IMR-90 (cell line): ENCODE data around the gene SPHK2. TPM values are rescaled to one million over a fixed set of nuclear protein-coding genes. Genes with fewer than 3 reads are reported as not detected.

Source experiments
- ATAC-seq: fragments of 200-7000 bp; cut with Tn5 transposase; 2 replicates; pipeline ENCODE4 v1.9.1; 2020; ENCODE audit warnings: low read depth, mild to moderate bottlenecking, moderate library complexity
- BruUV-seq: library from RNA; stranded (reverse); fragments of 400-500 nt; replicated peaks from 2 replicates; lab custom pipeline; 2021; lab: Mats Ljungman, UMichigan
- CTCF ChIA-PET: fragments of 300-600 bp; formaldehyde crosslinking; extraction: SDS; loops from one replicate; lab custom pipeline; 2021; ENCODE audit warnings: antibody characterized with exemption; lab: Yijun Ruan, JAX
- POLR2A ChIA-PET: fragments of 300-600 bp; sonication (Branson Sonifier 250); formaldehyde crosslinking; loops from one replicate; lab custom pipeline; 2022; ENCODE audit warnings: antibody characterized with exemption; ENCODE audit not compliant: unreplicated experiment; lab: Charles Lee
- DNase-seq: peaks from one replicate; pipeline ENCODE4 v3.0.0; 2013
- H2AFZ ChIP-seq: replicated peaks from 2 replicates; pipeline ENCODE3; 2013; ENCODE audit warnings: low read length, mild to moderate bottlenecking; ENCODE audit not compliant: poor library complexity
- H2AK5ac ChIP-seq: 2 replicates; pipeline ENCODE4 v1.6.1; 2013; ENCODE audit warnings: low read depth, low read length, inconsistent platforms
- H2AK9ac ChIP-seq: replicated peaks from 2 replicates; pipeline ENCODE3; 2013; ENCODE audit warnings: mild to moderate bottlenecking, low read depth, low read length, moderate library complexity; ENCODE audit not compliant: poor library complexity
- H2BK120ac ChIP-seq: 2 replicates; pipeline ENCODE4 v1.6.1; 2013; ENCODE audit warnings: low read depth, low read length, inconsistent platforms
- H2BK15ac ChIP-seq: 3 replicates; pipeline ENCODE4 v1.6.1; 2013; ENCODE audit warnings: low read depth, low read length, inconsistent platforms
- H2BK20ac ChIP-seq: 2 replicates; pipeline ENCODE4 v1.6.1; 2013; ENCODE audit warnings: low read depth, mild to moderate bottlenecking, inconsistent platforms, low read length, moderate library complexity
- H2BK5ac ChIP-seq: 2 replicates; pipeline ENCODE4 v1.6.1; 2013; ENCODE audit warnings: mild to moderate bottlenecking, low read depth, low read length, inconsistent platforms; ENCODE audit not compliant: poor library complexity, severe bottlenecking
- H3K14ac ChIP-seq: replicated peaks from 2 replicates; pipeline ENCODE4 v1.6.1; 2013; ENCODE audit warnings: low read depth, low read length, inconsistent platforms
- H3K18ac ChIP-seq: 2 replicates; pipeline ENCODE4 v1.6.1; 2013; ENCODE audit warnings: low read depth, low read length, control low read depth
- H3K23ac ChIP-seq: 2 replicates; pipeline ENCODE4 v1.6.1; 2013; ENCODE audit warnings: low read depth, low read length, inconsistent platforms
- H3K27ac ChIP-seq: 2 replicates; pipeline ENCODE4 v1.5.1; 2013; ENCODE audit warnings: mild to moderate bottlenecking, control low read depth, low read length; ENCODE audit not compliant: insufficient read depth
- H3K27me3 ChIP-seq: 2 replicates; pipeline ENCODE4 v1.6.1; 2013; ENCODE audit warnings: low read length; ENCODE audit not compliant: control insufficient read depth, insufficient read depth
- H3K36me3 ChIP-seq: 2 replicates; pipeline ENCODE4 v1.6.1; 2013; ENCODE audit warnings: low read length, mixed read lengths; ENCODE audit not compliant: control insufficient read depth, insufficient read depth
- H3K4ac ChIP-seq: 2 replicates; pipeline ENCODE4 v1.6.1; 2013; ENCODE audit warnings: low read depth, low read length, inconsistent platforms
- H3K4me1 ChIP-seq: 2 replicates; pipeline ENCODE4 v1.6.1; 2013; ENCODE audit warnings: low read length, mixed read lengths; ENCODE audit not compliant: control insufficient read depth, insufficient read depth
- H3K4me2 ChIP-seq: 2 replicates; pipeline ENCODE4 v1.6.1; 2013; ENCODE audit warnings: low read depth, mild to moderate bottlenecking, control low read depth, low read length, moderate library complexity
- H3K4me3 ChIP-seq: 2 replicates; pipeline ENCODE4 v1.5.1; 2013; ENCODE audit warnings: low read depth, mild to moderate bottlenecking, control low read depth, low read length, moderate library complexity; ENCODE audit not compliant: insufficient read depth
- H3K56ac ChIP-seq: 2 replicates; pipeline ENCODE4 v1.6.1; 2013; ENCODE audit warnings: low read length, inconsistent platforms; ENCODE audit not compliant: insufficient read depth; ENCODE audit errors: extremely low read depth
- H3K79me1 ChIP-seq, 2 experiments: 2 replicates each; pipeline ENCODE4 v1.6.1; 2013; ENCODE audit warnings: low read length in 2 of 2, inconsistent platforms in 1 of 2, low read depth in 1 of 2
- H3K9ac ChIP-seq: 2 replicates; pipeline ENCODE4 v1.6.1; 2013; ENCODE audit warnings: low read depth, low read length, control low read depth
- H3K9me1 ChIP-seq: 2 replicates; pipeline ENCODE4 v1.6.1; 2013; ENCODE audit warnings: low read length, inconsistent platforms; ENCODE audit not compliant: insufficient read depth
- H3K9me3 ChIP-seq: 2 replicates; pipeline ENCODE4 v1.6.1; 2013; ENCODE audit warnings: low read length; ENCODE audit not compliant: control insufficient read depth, insufficient read depth
- H4K20me1 ChIP-seq: 2 replicates; pipeline ENCODE4 v1.6.1; 2013; ENCODE audit warnings: low read length, inconsistent platforms; ENCODE audit not compliant: insufficient read depth
- H4K5ac ChIP-seq: 2 replicates; pipeline ENCODE4 v1.6.1; 2013; ENCODE audit warnings: mild to moderate bottlenecking, low read depth, low read length, control low read depth
- H4K8ac ChIP-seq, 2 experiments: 2 replicates each; pipeline ENCODE4 v1.6.1; 2013; ENCODE audit warnings: low read depth in 2 of 2, low read length in 2 of 2, control low read depth in 1 of 2, inconsistent platforms in 1 of 2
- H4K91ac ChIP-seq: 2 replicates; pipeline ENCODE4 v1.6.1; 2013; ENCODE audit warnings: low read depth, low read length, inconsistent platforms; ENCODE audit not compliant: insufficient read depth
- BHLHE40 ChIP-seq: fragments of 150-350 bp; IDR thresholded peaks from 2 replicates; pipeline ENCODE4 v1.6.1; 2016; ENCODE audit warnings: mild to moderate bottlenecking, low read depth, low read length
- MAFK ChIP-seq: IDR thresholded peaks from 2 replicates; pipeline ENCODE4 v1.6.1; 2012; ENCODE audit warnings: low read depth, low read length, improper control_type of control experiment
- MAZ ChIP-seq: IDR thresholded peaks from 2 replicates; pipeline ENCODE4 v1.6.1; 2012; ENCODE audit warnings: low read depth, mild to moderate bottlenecking, low read length, improper control_type of control experiment, moderate library complexity, borderline replicate concordance
- RAD21 ChIP-seq: IDR thresholded peaks from 2 replicates; pipeline ENCODE4 v1.6.1; 2012; ENCODE audit warnings: low read length, improper control_type of control experiment
- RCOR1 ChIP-seq: IDR thresholded peaks from 2 replicates; pipeline ENCODE4 v1.6.1; 2012; ENCODE audit warnings: mild to moderate bottlenecking, low read length, improper control_type of control experiment; ENCODE audit not compliant: insufficient replicate concordance
- RFX5 ChIP-seq: IDR thresholded peaks from 2 replicates; pipeline ENCODE4 v1.8.0; 2012; ENCODE audit warnings: low read depth, mild to moderate bottlenecking, low read length, moderate library complexity
- WGBS, 2 experiments: methylation state at CpG; one replicate each; pipeline versions ENCODE4 v1.1.5 to v1.1.7; 2013; ENCODE audit warnings: missing lambda C conversion rate in 2 of 2; ENCODE audit not compliant: insufficient read length in 1 of 2; ENCODE audit errors: extremely low coverage in 2 of 2; 5-methylcytosine and 5-hydroxymethylcytosine counted together
- dilution Hi-C: fragments of 300-500 bp; cut with HindIII; formaldehyde crosslinking; loops from one replicate; pipeline ENCODE4 v1.14.3; 2018; ENCODE audit warnings: low sequenced_read_pairs; ENCODE audit not compliant: unreplicated experiment
- in situ Hi-C: fragments of 300-500 bp; cut with MboI; formaldehyde crosslinking; loops from 3 replicates; pipeline ENCODE4 v1.14.3; 2019; ENCODE audit warnings: low sequenced_read_pairs, inconsistent platforms, mixed read lengths
- intact Hi-C: fragments of 100-400 bp; cut with micrococcal nuclease; formaldehyde crosslinking; loops from 2 replicates; pipeline ENCODE4 v1.10.0; 2022
- polyA plus RNA-seq, 3 experiments: library from polyadenylated mRNA; depleted of rRNA; stranded (reverse); fragments of >200 nt; gene quantifications; 2 replicates each; pipeline ENCODE4 v1.2.3, GENCODE V29; 2012; ENCODE audit warnings: low replicate concordance in 1 of 3
- total RNA-seq: library from RNA; depleted of rRNA; stranded (reverse); fragments of >200 nt; gene quantifications from 2 replicates; pipeline ENCODE4 v1.2.3, GENCODE V29; 2012
- TF ChIP-seq, protein P1 (sequence below): conservative IDR thresholded peaks from 2 replicates; pipeline ENCODE4 v1.5.1; 2012; ENCODE audit warnings: mild to moderate bottlenecking, low read depth, low read length, improper control_type of control experiment
- TF ChIP-seq, protein P2 (sequence below): fragments of 150-350 bp; IDR thresholded peaks from 2 replicates; pipeline ENCODE4 v1.6.1; 2017; ENCODE audit warnings: mild to moderate bottlenecking, antibody characterized with exemption, low read length, low read depth

Gene SPHK2
- total and polyA plus RNA-seq, 2 of the 4 experiments (the other 2 are of a cell fraction): 1.6 to 9.9 TPM

DNA sequence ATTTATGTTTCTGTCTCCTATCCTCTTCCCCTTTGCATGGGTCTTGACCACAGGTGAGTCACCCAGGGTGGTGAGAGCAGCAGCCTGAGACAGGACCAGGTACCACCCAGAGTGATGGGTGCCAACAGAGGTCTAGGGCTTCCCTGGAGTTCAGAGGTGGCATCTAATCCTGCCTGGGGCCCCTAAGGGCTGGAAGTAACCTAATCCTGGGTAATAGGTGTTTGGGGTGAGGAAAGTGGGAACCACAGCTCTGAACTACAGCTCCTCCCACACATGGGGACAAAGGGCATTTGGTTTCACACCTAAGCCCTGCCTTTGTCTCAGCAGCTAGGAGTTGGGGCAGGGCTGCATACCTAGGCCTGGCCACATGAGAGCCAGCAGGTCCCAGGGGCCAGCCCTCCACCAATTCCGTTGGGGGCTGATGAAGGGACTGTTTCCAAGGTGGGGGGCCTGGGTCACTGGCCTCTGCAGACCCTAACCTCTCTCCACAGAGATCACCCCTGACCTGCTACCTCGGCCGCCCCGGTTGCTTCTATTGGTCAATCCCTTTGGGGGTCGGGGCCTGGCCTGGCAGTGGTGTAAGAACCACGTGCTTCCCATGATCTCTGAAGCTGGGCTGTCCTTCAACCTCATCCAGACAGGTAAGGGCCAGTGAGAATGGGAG, 8.0 kb downstream of the SPHK2 start:
- Histone ChIP-seq H3K14ac (no peak overlapping the region), H4K8ac (no peak overlapping the region), H3K9me3 (no peaks in the 10 kb centered on the region), H3K4ac (no peak overlapping the region), H3K27ac (no peak overlapping the region), H3K4me3 (no peak overlapping the region), H3K23ac (no peak overlapping the region), H3K36me3 (peaks cover 6% of the 10 kb centered on the region; the same call in 1 of the 2 replicates), H2AFZ (no peak overlapping the region), H2BK120ac (no peak overlapping the region), H3K4me2 (no peak overlapping the region), H3K4me1 (peaks cover 21% of the 10 kb centered on the region), H3K9ac (no peak overlapping the region), H2AK5ac (no peak overlapping the region), H4K5ac (no peak overlapping the region), H3K79me1 (peaks cover 4 to 23% of the 10 kb centered on the region in 2 experiments; a peak in 3 of 4 replicates), H3K56ac (no peak overlapping the region), H2BK5ac (no peak overlapping the region), H4K91ac (no peak overlapping the region), H2BK15ac (no peak overlapping the region), H3K9me1 (peaks cover 4% of the 10 kb centered on the region; the same call in 1 of the 2 replicates), H3K18ac (no peak overlapping the region), H3K27me3 (no peaks in the 10 kb centered on the region), H2BK20ac (no peak overlapping the region), H4K20me1 (no peaks in the 10 kb centered on the region), H2AK9ac (no peak overlapping the region)
- dilution Hi-C loops: no loop called here
- WGBS, 2 experiments: no CpG with 5 or more reads among the region's 6 CpGs
- intact Hi-C loops: no loop called here
- ATAC-seq (no peak), DNase-seq (no peak)
- in situ Hi-C loops: no loop called here
- ChIA-PET CTCF (no interaction called here), POLR2A (no interaction called here)
- TF ChIP-seq MAFK (no peak), BHLHE40 (no peak), RFX5 (no peak), RCOR1 (no peak), RAD21 (no peak), MAZ (no peak)
- TF ChIP-seq, protein P1, sequence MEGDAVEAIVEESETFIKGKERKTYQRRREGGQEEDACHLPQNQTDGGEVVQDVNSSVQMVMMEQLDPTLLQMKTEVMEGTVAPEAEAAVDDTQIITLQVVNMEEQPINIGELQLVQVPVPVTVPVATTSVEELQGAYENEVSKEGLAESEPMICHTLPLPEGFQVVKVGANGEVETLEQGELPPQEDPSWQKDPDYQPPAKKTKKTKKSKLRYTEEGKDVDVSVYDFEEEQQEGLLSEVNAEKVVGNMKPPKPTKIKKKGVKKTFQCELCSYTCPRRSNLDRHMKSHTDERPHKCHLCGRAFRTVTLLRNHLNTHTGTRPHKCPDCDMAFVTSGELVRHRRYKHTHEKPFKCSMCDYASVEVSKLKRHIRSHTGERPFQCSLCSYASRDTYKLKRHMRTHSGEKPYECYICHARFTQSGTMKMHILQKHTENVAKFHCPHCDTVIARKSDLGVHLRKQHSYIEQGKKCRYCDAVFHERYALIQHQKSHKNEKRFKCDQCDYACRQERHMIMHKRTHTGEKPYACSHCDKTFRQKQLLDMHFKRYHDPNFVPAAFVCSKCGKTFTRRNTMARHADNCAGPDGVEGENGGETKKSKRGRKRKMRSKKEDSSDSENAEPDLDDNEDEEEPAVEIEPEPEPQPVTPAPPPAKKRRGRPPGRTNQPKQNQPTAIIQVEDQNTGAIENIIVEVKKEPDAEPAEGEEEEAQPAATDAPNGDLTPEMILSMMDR: no peak
- TF ChIP-seq, protein P2, sequence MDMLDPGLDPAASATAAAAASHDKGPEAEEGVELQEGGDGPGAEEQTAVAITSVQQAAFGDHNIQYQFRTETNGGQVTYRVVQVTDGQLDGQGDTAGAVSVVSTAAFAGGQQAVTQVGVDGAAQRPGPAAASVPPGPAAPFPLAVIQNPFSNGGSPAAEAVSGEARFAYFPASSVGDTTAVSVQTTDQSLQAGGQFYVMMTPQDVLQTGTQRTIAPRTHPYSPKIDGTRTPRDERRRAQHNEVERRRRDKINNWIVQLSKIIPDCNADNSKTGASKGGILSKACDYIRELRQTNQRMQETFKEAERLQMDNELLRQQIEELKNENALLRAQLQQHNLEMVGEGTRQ: no peak
- no TSS peak for BruUV-seq
